Measurements from ENCODE around the gene SLC39A6. TPM values are rescaled to one million over a fixed set of nuclear protein-coding genes. Genes with fewer than 3 reads are reported as not detected.
A peak's percentile ranks its signal among the peaks of the same experiment; 100 is the strongest.

SLC39A6 gene
- total RNA-seq, 1 experiment from 2014 or later: 70.5 TPM

DNA sequence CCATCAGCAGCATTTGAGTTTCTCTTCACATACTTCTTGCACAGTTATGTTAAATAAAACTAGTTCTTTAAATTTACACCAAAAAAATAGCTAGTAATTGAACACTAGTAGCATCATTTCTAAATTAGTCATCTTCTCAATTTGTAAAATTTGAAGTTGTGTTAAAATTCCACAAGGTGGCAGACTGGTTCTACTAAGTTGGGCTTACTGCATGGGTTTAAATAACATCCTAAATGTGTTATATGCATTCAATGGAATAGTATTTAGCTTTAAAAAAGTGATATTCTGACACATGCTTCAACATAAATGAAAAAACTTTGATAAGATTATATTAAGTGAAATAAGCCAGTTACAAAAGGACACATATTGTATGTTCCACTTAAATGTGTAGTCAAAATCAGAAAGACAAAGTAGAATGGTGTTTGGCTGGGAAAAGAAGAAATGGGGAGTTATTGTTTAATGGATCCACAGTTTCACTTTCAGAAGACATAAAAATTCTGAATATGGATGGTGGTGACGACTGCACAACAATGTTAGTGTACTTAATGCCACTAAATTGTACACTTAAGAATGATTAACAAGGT, 33.1 kb downstream of the SLC39A6 start:
- RAD21 ChIA-PET (ENCODE audit: low non-redundant PET in 1 of 2, low total read pairs in 2 of 2, uncharacterized antibody in 2 of 2, unreplicated experiment in 2 of 2): interaction anchor here (0.6 to 1.2 kb wide), 4 partner anchors 23 to 189 kb away, joined by 3 to 11 read pairs (median 4); no protein-coding TSS in a partner anchor
- Histone ChIP-seq H3K4me3 (replicated peaks in 1 of 2; ENCODE audit: low read depth in 1 of 2, low read length in 2 of 2) (no peak overlapping the region), H3K4me2 (ENCODE audit: low read length) (no peak overlapping the region), H3K27ac (ENCODE audit: low read depth, low read length) (no peak overlapping the region), H3K79me2 (ENCODE audit: insufficient read depth, low read length) (no peaks in the 10 kb centered on the region), H3K9ac (ENCODE audit: low read length) (no peak overlapping the region), H3K9me3 (ENCODE audit: control insufficient read depth in 1 of 2, insufficient read depth in 1 of 2, low read depth in 1 of 2, low read length in 2 of 2) (no peaks in the 10 kb centered on the region), H3K27me3 (ENCODE audit: insufficient read depth, low read length) (no peaks in the 10 kb centered on the region), H4K20me1 (ENCODE audit: insufficient read depth) (no peaks in the 10 kb centered on the region), H3K9me2 (ENCODE audit: insufficient read depth) (no peaks in the 10 kb centered on the region), H3K36me3 (ENCODE audit: control insufficient read depth in 1 of 2, insufficient read depth in 2 of 2, low read length in 2 of 2) (no peaks in the 10 kb centered on the region), H2AFZ (ENCODE audit: low read depth, low read length, poor library complexity, severe bottlenecking) (peak overlapping the region; percentile 8), H3K4me1 (ENCODE audit: control insufficient read depth in 1 of 2, insufficient read depth in 2 of 2, low read length in 2 of 2) (no peaks in the 10 kb centered on the region)
- TF ChIP-seq ZNF274 (IDR thresholded peaks at IDR 0.05; ENCODE audit: low read depth, low read length): no peak
- TF ChIP-seq RAD21 (IDR thresholded peaks at IDR 0.05; ENCODE audit: low read depth): peak; percentile 81
- TF ChIP-seq, protein P1, sequence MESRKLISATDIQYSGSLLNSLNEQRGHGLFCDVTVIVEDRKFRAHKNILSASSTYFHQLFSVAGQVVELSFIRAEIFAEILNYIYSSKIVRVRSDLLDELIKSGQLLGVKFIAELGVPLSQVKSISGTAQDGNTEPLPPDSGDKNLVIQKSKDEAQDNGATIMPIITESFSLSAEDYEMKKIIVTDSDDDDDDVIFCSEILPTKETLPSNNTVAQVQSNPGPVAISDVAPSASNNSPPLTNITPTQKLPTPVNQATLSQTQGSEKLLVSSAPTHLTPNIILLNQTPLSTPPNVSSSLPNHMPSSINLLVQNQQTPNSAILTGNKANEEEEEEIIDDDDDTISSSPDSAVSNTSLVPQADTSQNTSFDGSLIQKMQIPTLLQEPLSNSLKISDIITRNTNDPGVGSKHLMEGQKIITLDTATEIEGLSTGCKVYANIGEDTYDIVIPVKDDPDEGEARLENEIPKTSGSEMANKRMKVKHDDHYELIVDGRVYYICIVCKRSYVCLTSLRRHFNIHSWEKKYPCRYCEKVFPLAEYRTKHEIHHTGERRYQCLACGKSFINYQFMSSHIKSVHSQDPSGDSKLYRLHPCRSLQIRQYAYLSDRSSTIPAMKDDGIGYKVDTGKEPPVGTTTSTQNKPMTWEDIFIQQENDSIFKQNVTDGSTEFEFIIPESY (IDR thresholded peaks at IDR 0.05; ENCODE audit: extremely low read depth, insufficient replicate concordance, low read length): no peak
- TF ChIP-seq, protein P2, sequence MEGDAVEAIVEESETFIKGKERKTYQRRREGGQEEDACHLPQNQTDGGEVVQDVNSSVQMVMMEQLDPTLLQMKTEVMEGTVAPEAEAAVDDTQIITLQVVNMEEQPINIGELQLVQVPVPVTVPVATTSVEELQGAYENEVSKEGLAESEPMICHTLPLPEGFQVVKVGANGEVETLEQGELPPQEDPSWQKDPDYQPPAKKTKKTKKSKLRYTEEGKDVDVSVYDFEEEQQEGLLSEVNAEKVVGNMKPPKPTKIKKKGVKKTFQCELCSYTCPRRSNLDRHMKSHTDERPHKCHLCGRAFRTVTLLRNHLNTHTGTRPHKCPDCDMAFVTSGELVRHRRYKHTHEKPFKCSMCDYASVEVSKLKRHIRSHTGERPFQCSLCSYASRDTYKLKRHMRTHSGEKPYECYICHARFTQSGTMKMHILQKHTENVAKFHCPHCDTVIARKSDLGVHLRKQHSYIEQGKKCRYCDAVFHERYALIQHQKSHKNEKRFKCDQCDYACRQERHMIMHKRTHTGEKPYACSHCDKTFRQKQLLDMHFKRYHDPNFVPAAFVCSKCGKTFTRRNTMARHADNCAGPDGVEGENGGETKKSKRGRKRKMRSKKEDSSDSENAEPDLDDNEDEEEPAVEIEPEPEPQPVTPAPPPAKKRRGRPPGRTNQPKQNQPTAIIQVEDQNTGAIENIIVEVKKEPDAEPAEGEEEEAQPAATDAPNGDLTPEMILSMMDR (IDR thresholded peaks at IDR 0.05 in 2 of 3, conservative IDR thresholded peaks at IDR 0.05 in 1 of 3; ENCODE audit: borderline replicate concordance in 1 of 3, insufficient read depth in 1 of 3, low read depth in 2 of 3, low read length in 2 of 3): peak; percentile 37 to 75 (median 75); a peak in 4 of 6 replicates
- POLR2A ChIA-PET: interaction anchor here (0.7 to 1.0 kb wide), 2 partner anchors 188 to 190 kb away, joined by 3 to 5 read pairs; no protein-coding TSS in a partner anchor
- peak; percentile 73 for ATAC-seq
- CTCF ChIA-PET: interaction anchor here (0.6 to 3.3 kb wide), 20 partner anchors 10 to 661 kb away, joined by 3 to 94 read pairs (median 4); no protein-coding TSS in a partner anchor
- peak; percentile 71 for DNase-seq (ENCODE audit: low read depth, low spot score)
- intact Hi-C loops (cut with micrococcal nuclease): loop anchor here (1.0 to 5.0 kb wide), 6 partner anchors 79 to 711 kb away; no protein-coding TSS in a partner anchor
- no TSS peak for BruUV-seq (replicated peaks)

All from HCT116 (cell line).